ENCODE results near the gene NT5DC1.
A peak's percentile ranks its signal among the peaks of the same experiment; 100 is the strongest.

Gene NT5DC1

GRCh38 chr6:116100419-116101301, at the start of gene NT5DC1:
Gene NT5DC1, plus strand, starts transcription at chr6:116100853. Its CDS starts 78 bp downstream, at chr6:116100931.
- peaks cover 0 to 8% (median 5%) of the 10 kb centered on the region in 5 donors for H3K9me3 ChIP-seq (ENCODE audit: control insufficient read depth in 5 of 5, low read length in 5 of 5)
- H3K27ac ChIP-seq (ENCODE audit: low read depth, low read length), result peak within 1 kb of the TSS; percentile 81
- peaks cover 0 to 27% (median 23%) of the 10 kb centered on the region in 5 donors for H3K4me1 ChIP-seq (ENCODE audit: control insufficient read depth in 5 of 5, insufficient read depth in 5 of 5, low read length in 5 of 5)
- H3K36me3 ChIP-seq (ENCODE audit: control insufficient read depth in 5 of 5, insufficient read depth in 5 of 5, low read length in 5 of 5), result no peaks in the 10 kb centered on the region
- H3K9ac ChIP-seq (ENCODE audit: low read length in 5 of 5), result peak within 1 kb of the TSS; percentile 69 to 90 (median 74)
- peak within 1 kb of the TSS; percentile 84 to 93 (median 89) for H3K4me3 ChIP-seq (ENCODE audit: low read depth in 1 of 5, low read length in 5 of 5)
- H3K27me3 ChIP-seq (ENCODE audit: control insufficient read depth in 5 of 5, insufficient read depth in 4 of 5, low read length in 5 of 5), result no peaks in the 10 kb centered on the region

- Histone ChIP-seq H3K27me3 (ENCODE audit: control insufficient read depth in 5 of 5, insufficient read depth in 4 of 5, low read length in 5 of 5) (no peaks in the 10 kb centered on the region), H3K9ac (ENCODE audit: low read length in 5 of 5) (no peak overlapping the region), H3K27ac (ENCODE audit: low read depth, low read length) (no peak overlapping the region), H3K36me3 (ENCODE audit: control insufficient read depth in 5 of 5, insufficient read depth in 5 of 5, low read length in 5 of 5) (no peaks in the 10 kb centered on the region), H3K4me3 (ENCODE audit: low read depth in 1 of 5, low read length in 5 of 5) (no peak overlapping the region), H3K4me1 (ENCODE audit: control insufficient read depth in 5 of 5, insufficient read depth in 5 of 5, low read length in 5 of 5) (peaks cover 0 to 8% (median 0%) of the 10 kb centered on the region in 5 donors), H3K9me3 (ENCODE audit: control insufficient read depth in 5 of 5, low read length in 5 of 5) (no peaks in the 10 kb centered on the region)
Observed at GRCh38 chr6:116051244-116051643, 49.4 kb upstream of the NT5DC1 start.

- H3K27ac ChIP-seq (ENCODE audit: low read depth, low read length), result no peak overlapping the region
- H3K9ac ChIP-seq (ENCODE audit: low read length in 5 of 5), result no peak overlapping the region
- H3K27me3 ChIP-seq (ENCODE audit: control insufficient read depth in 5 of 5, insufficient read depth in 4 of 5, low read length in 5 of 5), result no peaks in the 10 kb centered on the region
- H3K4me3 ChIP-seq (ENCODE audit: low read depth in 1 of 5, low read length in 5 of 5), result no peak overlapping the region
- H3K9me3 ChIP-seq (ENCODE audit: control insufficient read depth in 5 of 5, low read length in 5 of 5), result no peaks in the 10 kb centered on the region
- peaks cover 0 to 16% (median 10%) of the 10 kb centered on the region in 5 donors for H3K4me1 ChIP-seq (ENCODE audit: control insufficient read depth in 5 of 5, insufficient read depth in 5 of 5, low read length in 5 of 5)
- no peaks in the 10 kb centered on the region for H3K36me3 ChIP-seq (ENCODE audit: control insufficient read depth in 5 of 5, insufficient read depth in 5 of 5, low read length in 5 of 5)
Observed at GRCh38 chr6:116055513-116055912, 45.1 kb upstream of the NT5DC1 start.

- no peaks in the 10 kb centered on the region for H3K36me3 ChIP-seq (ENCODE audit: control insufficient read depth in 5 of 5, insufficient read depth in 5 of 5, low read length in 5 of 5)
- H3K4me3 ChIP-seq (ENCODE audit: low read depth in 1 of 5, low read length in 5 of 5), result no peak overlapping the region
- no peaks in the 10 kb centered on the region for H3K9me3 ChIP-seq (ENCODE audit: control insufficient read depth in 5 of 5, low read length in 5 of 5)
- H3K4me1 ChIP-seq (ENCODE audit: control insufficient read depth in 5 of 5, insufficient read depth in 5 of 5, low read length in 5 of 5), result peaks cover 0 to 23% (median 16%) of the 10 kb centered on the region in 5 donors
- H3K27ac ChIP-seq (ENCODE audit: low read depth, low read length), result no peak overlapping the region
- no peaks in the 10 kb centered on the region for H3K27me3 ChIP-seq (ENCODE audit: control insufficient read depth in 5 of 5, insufficient read depth in 4 of 5, low read length in 5 of 5)
- H3K9ac ChIP-seq (ENCODE audit: low read length in 5 of 5), result no peak overlapping the region
Observed at GRCh38 chr6:116057766-116058165, 42.9 kb upstream of the NT5DC1 start.

DNA sequence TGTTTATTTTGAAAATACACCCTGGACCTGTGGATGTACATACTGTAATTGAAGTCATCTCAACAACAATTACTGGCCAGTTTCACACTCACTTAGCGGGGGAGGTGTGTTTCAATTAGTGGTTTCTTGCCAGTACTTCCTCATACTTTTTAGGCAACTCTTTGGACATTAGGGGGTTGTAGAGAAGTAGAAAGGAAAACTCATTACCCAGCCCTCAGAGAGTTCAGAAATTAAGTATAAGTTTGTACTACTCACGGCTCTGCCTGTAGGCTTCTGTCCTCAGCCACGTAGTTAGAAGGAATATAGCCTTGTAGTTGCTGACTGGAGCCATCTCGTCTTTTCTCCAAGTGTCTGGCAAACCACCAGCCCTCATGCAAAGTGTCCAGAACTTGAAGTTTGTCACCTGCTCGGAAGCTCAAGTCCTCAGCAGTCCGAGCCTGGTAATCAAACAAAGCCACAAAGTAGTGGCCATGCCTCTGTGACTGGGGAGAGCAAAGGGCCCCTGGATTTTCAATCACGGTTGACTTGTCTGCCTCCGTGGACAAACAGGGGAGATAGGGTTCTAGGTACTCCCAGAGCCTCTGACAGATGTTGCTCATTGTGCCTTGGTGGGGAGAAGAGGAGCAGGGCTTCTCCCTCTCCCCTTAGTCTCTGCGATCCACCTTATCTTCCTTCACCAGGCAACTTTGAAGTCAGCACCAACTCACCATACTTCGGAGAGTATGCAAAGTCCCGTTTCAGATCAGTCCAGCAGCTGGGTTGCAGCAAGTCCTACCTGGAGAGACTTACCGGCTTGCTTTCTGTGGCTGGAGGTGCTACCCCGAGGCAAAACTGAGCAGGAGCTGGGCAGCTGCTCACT, 40.7 kb upstream of the NT5DC1 start:
- Histone ChIP-seq H3K36me3 (ENCODE audit: control insufficient read depth in 5 of 5, insufficient read depth in 5 of 5, low read length in 5 of 5) (no peaks in the 10 kb centered on the region), H3K27me3 (ENCODE audit: control insufficient read depth in 5 of 5, insufficient read depth in 4 of 5, low read length in 5 of 5) (no peaks in the 10 kb centered on the region), H3K9me3 (ENCODE audit: control insufficient read depth in 5 of 5, low read length in 5 of 5) (no peaks in the 10 kb centered on the region), H3K27ac (ENCODE audit: low read depth, low read length) (peak overlapping the region; percentile 71), H3K9ac (ENCODE audit: low read length in 5 of 5) (peak overlapping the region in 4 of 5 donors; percentile 3 to 72 (median 62)), H3K4me3 (ENCODE audit: low read depth in 1 of 5, low read length in 5 of 5) (peak overlapping the region; percentile 44 to 77 (median 68)), H3K4me1 (ENCODE audit: control insufficient read depth in 5 of 5, insufficient read depth in 5 of 5, low read length in 5 of 5) (peaks cover 0 to 23% (median 16%) of the 10 kb centered on the region in 5 donors)

DNA sequence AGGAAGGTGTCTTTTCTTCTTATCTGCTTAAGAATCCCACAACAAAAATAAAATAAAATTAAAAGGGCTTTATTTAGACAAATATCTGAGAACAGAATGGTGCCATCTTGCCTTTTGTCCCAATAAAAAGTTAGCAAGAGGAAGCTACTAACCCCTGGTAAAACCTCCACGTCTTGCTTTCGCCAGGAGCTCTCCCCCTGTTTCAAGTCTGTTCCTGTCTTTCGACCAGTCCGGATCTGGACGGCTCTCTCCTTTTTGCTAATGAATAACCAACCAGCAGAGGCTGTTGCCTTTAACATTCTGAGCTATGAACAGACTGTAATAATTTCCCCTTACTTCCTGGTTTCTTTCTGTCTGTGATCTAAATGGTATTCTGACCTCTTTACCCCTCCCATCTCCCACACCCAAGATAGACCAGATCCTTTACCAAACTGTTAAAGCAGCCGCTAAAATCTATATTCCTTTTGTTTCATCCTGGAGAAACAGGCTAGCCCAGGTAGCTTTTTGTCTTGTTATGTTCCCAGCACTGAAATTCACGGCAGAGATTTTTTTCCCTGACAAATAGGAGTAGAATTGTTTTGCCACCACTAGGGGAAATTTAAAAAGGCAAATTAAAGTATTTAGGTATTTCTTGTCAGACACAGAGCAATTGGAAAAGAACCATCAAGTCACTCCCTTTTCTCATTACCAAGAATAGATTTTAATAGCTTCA, 39.9 kb upstream of the NT5DC1 start, which contains the start of gene FRK:
FRK (minus strand) TSS at position 320 of the 712 bp plus-strand sequence. CDS start 580 bp downstream, outside the sequence.
- H3K4me3 ChIP-seq (ENCODE audit: low read depth in 1 of 5, low read length in 5 of 5), result peak within 1 kb of the TSS; percentile 44 to 77 (median 68)
- peak within 1 kb of the TSS; percentile 71 for H3K27ac ChIP-seq (ENCODE audit: low read depth, low read length)
- H3K36me3 ChIP-seq (ENCODE audit: control insufficient read depth in 5 of 5, insufficient read depth in 5 of 5, low read length in 5 of 5), result no peaks in the 10 kb centered on the region
- H3K9ac ChIP-seq (ENCODE audit: low read length in 5 of 5), result peak within 1 kb of the TSS in 4 of 5 donors; percentile 56 to 72 (median 68)
- H3K9me3 ChIP-seq (ENCODE audit: control insufficient read depth in 5 of 5, low read length in 5 of 5), result no peaks in the 10 kb centered on the region
- H3K4me1 ChIP-seq (ENCODE audit: control insufficient read depth in 5 of 5, insufficient read depth in 5 of 5, low read length in 5 of 5), result peaks cover 0 to 23% (median 16%) of the 10 kb centered on the region in 5 donors
- no peaks in the 10 kb centered on the region for H3K27me3 ChIP-seq (ENCODE audit: control insufficient read depth in 5 of 5, insufficient read depth in 4 of 5, low read length in 5 of 5)

DNA sequence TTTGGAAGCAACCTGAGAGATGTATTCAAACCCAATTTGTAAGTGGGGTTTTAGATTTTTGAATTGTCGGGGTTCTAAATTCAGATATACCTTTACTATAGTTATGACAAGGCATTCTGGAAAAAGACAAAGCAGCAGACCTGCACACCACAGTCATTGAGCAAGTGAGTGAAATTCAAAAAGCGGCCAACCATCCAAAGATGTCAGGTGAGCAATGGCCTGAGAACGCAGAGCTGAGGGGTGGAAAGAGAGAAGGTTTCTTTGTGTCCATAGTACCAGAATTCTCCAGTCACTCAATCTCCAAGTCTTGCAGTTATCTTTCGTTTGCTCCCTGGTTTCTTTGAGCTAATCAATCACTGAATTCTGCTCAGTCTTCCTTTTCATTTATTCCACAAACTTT, 38.2 kb upstream of the NT5DC1 start:
- Histone ChIP-seq H3K36me3 (ENCODE audit: control insufficient read depth in 5 of 5, insufficient read depth in 5 of 5, low read length in 5 of 5) (no peaks in the 10 kb centered on the region), H3K27me3 (ENCODE audit: control insufficient read depth in 5 of 5, insufficient read depth in 4 of 5, low read length in 5 of 5) (no peaks in the 10 kb centered on the region), H3K27ac (ENCODE audit: low read depth, low read length) (no peak overlapping the region)

DNA sequence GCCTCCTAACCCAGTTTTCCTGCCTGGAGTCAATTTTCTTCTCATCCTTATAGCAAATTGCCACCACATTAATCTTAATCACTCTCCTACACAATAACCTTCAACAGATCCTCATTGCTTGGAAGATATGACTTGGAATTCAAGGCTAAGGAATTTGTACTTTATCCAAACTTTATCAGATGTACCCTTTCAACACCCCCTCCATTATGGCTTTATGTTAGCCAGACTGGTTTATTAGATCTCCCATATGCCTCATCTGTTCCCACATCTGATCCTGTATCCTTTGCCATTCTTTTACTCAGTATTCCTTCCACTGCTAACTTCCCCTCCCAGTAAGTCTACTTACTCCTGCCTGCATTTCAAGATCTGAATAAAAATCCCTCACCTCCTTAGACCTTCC, 36.0 kb upstream of the NT5DC1 start:
- Histone ChIP-seq H3K27me3 (ENCODE audit: control insufficient read depth in 5 of 5, insufficient read depth in 4 of 5, low read length in 5 of 5) (no peaks in the 10 kb centered on the region), H3K36me3 (ENCODE audit: control insufficient read depth in 5 of 5, insufficient read depth in 5 of 5, low read length in 5 of 5) (no peaks in the 10 kb centered on the region), H3K9ac (ENCODE audit: low read length in 5 of 5) (no peak overlapping the region), H3K9me3 (ENCODE audit: control insufficient read depth in 5 of 5, low read length in 5 of 5) (no peaks in the 10 kb centered on the region), H3K4me3 (ENCODE audit: low read depth in 1 of 5, low read length in 5 of 5) (no peak overlapping the region), H3K4me1 (ENCODE audit: control insufficient read depth in 5 of 5, insufficient read depth in 5 of 5, low read length in 5 of 5) (peaks cover 0 to 17% (median 15%) of the 10 kb centered on the region in 5 donors), H3K27ac (ENCODE audit: low read depth, low read length) (no peak overlapping the region)

More for the DNA sequence above, 38.2 kb upstream of the NT5DC1 start:
- Histone ChIP-seq H3K9ac (ENCODE audit: low read length in 5 of 5) (no peak overlapping the region), H3K4me3 (ENCODE audit: low read depth in 1 of 5, low read length in 5 of 5) (no peak overlapping the region), H3K4me1 (ENCODE audit: control insufficient read depth in 5 of 5, insufficient read depth in 5 of 5, low read length in 5 of 5) (peaks cover 0 to 20% (median 16%) of the 10 kb centered on the region in 5 donors), H3K9me3 (ENCODE audit: control insufficient read depth in 5 of 5, low read length in 5 of 5) (no peaks in the 10 kb centered on the region)

DNA sequence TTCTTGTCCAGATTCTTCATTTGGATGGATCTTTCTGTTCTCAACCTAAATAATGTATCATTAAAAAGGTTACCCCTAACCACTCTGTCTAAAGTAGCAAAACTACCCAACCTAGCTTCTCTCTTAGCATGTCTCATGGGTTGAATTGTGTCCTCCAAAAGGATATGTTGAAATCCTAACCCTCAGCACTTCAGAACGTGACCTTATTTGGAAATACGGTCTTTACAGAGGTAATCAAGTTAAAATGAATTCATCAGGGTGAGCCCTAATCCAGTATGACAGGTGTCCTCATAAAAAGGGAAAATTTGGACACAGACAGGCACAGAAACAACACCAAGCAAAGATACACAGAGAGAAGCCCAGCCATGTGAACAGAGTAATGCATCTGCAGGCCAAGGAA, 33.9 kb upstream of the NT5DC1 start:
- no peaks in the 10 kb centered on the region for H3K27me3 ChIP-seq (ENCODE audit: control insufficient read depth in 5 of 5, insufficient read depth in 4 of 5, low read length in 5 of 5)
- no peak overlapping the region for H3K4me3 ChIP-seq (ENCODE audit: low read depth in 1 of 5, low read length in 5 of 5)
- H3K9me3 ChIP-seq (ENCODE audit: control insufficient read depth in 5 of 5, low read length in 5 of 5), result no peaks in the 10 kb centered on the region
- no peak overlapping the region for H3K9ac ChIP-seq (ENCODE audit: low read length in 5 of 5)
- no peaks in the 10 kb centered on the region for H3K36me3 ChIP-seq (ENCODE audit: control insufficient read depth in 5 of 5, insufficient read depth in 5 of 5, low read length in 5 of 5)
- H3K4me1 ChIP-seq (ENCODE audit: control insufficient read depth in 5 of 5, insufficient read depth in 5 of 5, low read length in 5 of 5), result no peaks in the 10 kb centered on the region
- H3K27ac ChIP-seq (ENCODE audit: low read depth, low read length), result no peak overlapping the region
